RWPE1 (cell line): ENCODE results near the gene NFKB1.

Experiments
- CTCF ChIA-PET: fragments of 350-600 bp; sonication (Branson Sonifier 250); formaldehyde crosslinking; extraction: SDS; loops from one replicate; lab custom pipeline; 2021; lab: Yijun Ruan, JAX
- POLR2A ChIA-PET: fragments of 400-600 bp; formaldehyde crosslinking; extraction: SDS; loops from one replicate; lab custom pipeline; 2020; ENCODE audit warnings: antibody characterized with exemption; ENCODE audit not compliant: low non-redundant PET; lab: Yijun Ruan, JAX
- DNase-seq: peaks from one replicate; pipeline ENCODE4 v3.0.0; 2012; ENCODE audit warnings: low spot score
- H3K27ac ChIP-seq: fragments of 450-650 bp; 2 replicates; pipeline ENCODE4 v1.5.1; 2017
- TF ChIP-seq, protein P1 (sequence below): fragments of 450-650 bp; conservative IDR thresholded peaks from 2 replicates; pipeline ENCODE4 v1.5.1; 2017; ENCODE audit warnings: low read depth, mild to moderate bottlenecking

The NFKB1 gene

DNA sequence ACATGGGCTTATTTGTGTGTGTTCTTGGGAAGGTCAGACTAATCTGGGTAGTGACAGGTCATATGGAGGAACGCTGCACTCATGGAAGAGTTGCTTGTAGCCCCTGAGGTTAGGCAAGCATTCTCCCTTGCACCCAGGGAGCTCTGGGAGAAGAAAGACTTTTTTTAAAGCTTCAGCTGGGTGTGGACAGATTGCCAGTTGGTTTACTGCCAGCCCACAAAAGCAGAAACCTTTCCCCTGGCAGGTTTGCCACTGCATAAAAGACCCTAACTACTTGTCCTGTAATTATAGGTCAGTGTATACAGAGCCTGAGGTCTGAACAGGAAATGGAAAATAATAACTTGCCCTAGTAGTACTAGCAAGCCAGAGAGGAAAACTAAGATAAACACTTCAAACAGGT lies 7.4 kb upstream of the NFKB1 start:
- DNase-seq: no peak
- ChIA-PET CTCF (no interaction called here), POLR2A (no interaction called here)
- TF ChIP-seq, protein P1, sequence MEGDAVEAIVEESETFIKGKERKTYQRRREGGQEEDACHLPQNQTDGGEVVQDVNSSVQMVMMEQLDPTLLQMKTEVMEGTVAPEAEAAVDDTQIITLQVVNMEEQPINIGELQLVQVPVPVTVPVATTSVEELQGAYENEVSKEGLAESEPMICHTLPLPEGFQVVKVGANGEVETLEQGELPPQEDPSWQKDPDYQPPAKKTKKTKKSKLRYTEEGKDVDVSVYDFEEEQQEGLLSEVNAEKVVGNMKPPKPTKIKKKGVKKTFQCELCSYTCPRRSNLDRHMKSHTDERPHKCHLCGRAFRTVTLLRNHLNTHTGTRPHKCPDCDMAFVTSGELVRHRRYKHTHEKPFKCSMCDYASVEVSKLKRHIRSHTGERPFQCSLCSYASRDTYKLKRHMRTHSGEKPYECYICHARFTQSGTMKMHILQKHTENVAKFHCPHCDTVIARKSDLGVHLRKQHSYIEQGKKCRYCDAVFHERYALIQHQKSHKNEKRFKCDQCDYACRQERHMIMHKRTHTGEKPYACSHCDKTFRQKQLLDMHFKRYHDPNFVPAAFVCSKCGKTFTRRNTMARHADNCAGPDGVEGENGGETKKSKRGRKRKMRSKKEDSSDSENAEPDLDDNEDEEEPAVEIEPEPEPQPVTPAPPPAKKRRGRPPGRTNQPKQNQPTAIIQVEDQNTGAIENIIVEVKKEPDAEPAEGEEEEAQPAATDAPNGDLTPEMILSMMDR: no peak
- no peak overlapping the region for H3K27ac ChIP-seq

DNA sequence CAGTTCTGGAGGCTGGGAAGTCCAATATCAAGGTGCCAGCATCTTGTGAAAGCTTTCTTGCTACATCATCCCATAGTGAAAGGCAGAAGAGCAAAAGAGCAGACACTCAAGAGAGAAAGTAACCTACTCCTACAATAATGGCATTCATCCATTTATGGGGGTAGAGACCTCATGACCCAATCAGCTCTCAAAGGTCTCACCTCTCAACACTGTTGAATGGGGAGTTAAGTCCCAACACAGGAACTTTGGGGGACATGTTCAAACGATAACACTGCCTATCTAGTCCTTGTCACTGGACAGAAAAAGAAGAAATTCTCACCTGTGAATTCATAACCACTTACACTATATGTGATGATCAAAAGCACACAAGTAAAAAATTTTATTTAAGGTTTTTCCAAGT lies 6.6 kb upstream of the NFKB1 start:
- ChIA-PET POLR2A (no interaction called here), CTCF (interaction anchor here (0.6 kb wide), 1 partner anchor 23 kb away, joined by 3 read pairs; no protein-coding TSS in a partner anchor)
- H3K27ac ChIP-seq: no peak overlapping the region
- DNase-seq: no peak
- TF ChIP-seq, protein P1: no peak

DNA sequence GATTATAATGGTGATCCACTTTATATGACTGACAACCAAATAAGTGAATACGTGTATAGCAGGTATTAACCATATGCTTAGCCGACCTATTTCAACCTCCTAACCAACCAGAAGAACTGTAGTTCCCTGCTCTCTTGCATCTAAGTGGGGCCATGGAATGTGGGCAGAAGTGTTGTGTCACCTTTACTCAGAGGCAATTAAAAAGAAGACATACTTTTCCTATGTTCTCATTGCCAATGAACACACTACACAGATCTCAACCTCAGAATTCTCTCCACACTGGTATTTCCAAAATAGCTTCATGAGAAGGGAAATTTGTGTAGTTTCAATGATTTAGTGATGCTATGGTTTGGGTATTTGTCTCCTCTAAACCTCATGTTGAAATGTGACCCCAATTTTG lies 3.2 kb upstream of the NFKB1 start:
- TF ChIP-seq, protein P1: no peak
- H3K27ac ChIP-seq: no peak overlapping the region
- DNase-seq: no peak
- CTCF ChIA-PET: no interaction called here
- POLR2A ChIA-PET: no interaction called here

DNA sequence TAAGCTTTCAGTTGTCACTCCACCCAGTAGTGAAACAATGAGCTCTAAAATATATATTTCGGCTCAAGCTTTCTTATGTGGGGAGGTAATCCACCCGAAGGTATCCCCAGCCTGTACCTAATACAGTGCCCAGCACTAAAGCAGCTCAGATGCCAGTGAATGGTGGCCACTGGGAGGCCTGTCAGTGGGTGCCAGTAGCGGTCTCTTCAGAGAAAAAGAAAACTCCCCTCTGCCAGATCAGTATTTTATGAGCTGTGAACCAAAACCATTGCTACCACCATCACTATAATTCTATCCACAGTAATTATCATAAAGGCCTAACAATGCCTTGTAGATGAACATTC lies 835 bp upstream of the NFKB1 start:
- ChIA-PET POLR2A (interaction anchor here (0.6 kb wide), 1 partner anchor 1474 kb away, joined by 3 read pairs; no protein-coding TSS in a partner anchor), CTCF (no interaction called here)
- H3K27ac ChIP-seq: peak overlapping the region; percentile 98
- no peak for DNase-seq
- TF ChIP-seq, protein P1: no peak

DNA sequence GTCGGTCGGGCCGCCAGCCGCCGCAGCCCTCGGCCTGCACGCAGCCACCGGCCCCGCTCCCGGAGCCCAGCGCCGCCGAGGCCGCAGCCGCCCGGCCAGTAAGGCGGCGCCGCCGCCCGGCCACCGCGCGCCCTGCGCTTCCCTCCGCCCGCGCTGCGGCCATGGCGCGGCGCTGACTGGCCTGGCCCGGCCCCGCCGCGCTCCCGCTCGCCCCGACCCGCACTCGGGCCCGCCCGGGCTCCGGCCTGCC lies 213 bp downstream of the NFKB1 start:
- DNase-seq: no peak
- TF ChIP-seq, protein P1: no peak
- H3K27ac ChIP-seq: peak overlapping the region; percentile 98

DNA sequence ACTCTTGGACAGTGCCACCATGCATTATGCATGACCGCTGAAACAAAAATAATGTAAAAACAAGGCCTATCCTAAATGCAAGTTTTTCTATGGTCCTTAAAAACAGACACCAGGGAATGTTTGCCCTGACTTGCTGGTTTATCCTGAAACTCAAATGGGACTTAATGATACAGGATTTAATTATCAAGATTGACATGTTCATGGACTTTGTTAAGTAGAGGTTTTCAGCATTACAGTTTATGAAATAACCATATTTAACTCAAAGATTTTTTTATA lies 1.3 kb downstream of the NFKB1 start:
- no peak for DNase-seq
- CTCF ChIA-PET: no interaction called here
- POLR2A ChIA-PET: no interaction called here
- H3K27ac ChIP-seq: peak overlapping the region; percentile 98
- TF ChIP-seq, protein P1: no peak

More for the DNA sequence above, 213 bp downstream of the NFKB1 start:
- POLR2A ChIA-PET: no interaction called here
- CTCF ChIA-PET: no interaction called here

DNA sequence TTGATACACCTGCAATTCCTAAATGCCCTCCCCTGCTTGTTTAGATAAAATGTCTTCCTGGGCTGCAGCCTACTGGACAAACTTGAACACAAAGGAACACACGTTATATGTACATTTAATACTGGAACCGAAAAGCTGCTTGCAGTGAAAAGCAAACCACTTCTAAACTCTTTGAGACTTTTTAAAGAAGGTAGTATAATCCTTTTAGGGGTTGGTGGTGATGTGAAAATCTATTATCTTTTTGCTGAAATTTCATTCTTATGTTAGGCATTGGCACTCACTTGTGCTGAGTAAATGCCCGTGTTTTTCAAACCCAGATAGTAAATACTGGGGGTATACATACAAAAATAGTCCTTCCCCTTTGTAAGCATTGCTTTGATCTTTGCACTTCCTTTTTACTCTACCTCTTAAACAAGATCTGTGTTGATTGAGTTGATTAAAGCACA lies 2.2 kb downstream of the NFKB1 start:
- DNase-seq: no peak
- CTCF ChIA-PET: interaction anchor here (0.8 to 1.1 kb wide), 2 partner anchors 23 to 1302 kb away, joined by 3 read pairs; no protein-coding TSS in a partner anchor
- POLR2A ChIA-PET: no interaction called here
- no peak overlapping the region for H3K27ac ChIP-seq
- TF ChIP-seq, protein P1: no peak
